HEK293 (cell line): ENCODE data around the gene NANOS3.

Experiments
- GLIS1 ChIP-seq: fragments of 450-650 bp; formaldehyde crosslinking; IDR thresholded peaks from 2 replicates; pipeline ENCODE4 v1.5.1; 2016; ENCODE audit warnings: missing biosample characterization, missing genetic modification characterization
- HOXA7 ChIP-seq: sonication (generic); formaldehyde crosslinking; IDR thresholded peaks from 2 replicates; pipeline ENCODE4 v1.8.1; 2022; ENCODE audit warnings: missing genetic modification reagents, borderline replicate concordance
- SP3 ChIP-seq: fragments of 450-650 bp; formaldehyde crosslinking; IDR thresholded peaks from 2 replicates; pipeline ENCODE4 v1.5.1; 2016; ENCODE audit warnings: missing biosample characterization, missing genetic modification characterization
- SP7 ChIP-seq: fragments of 450-650 bp; formaldehyde crosslinking; IDR thresholded peaks from 2 replicates; pipeline ENCODE4 v1.5.1; 2016; ENCODE audit warnings: missing biosample characterization, missing genetic modification characterization
- ZNF157 ChIP-seq: fragments of 450-650 bp; formaldehyde crosslinking; IDR thresholded peaks from 2 replicates; pipeline ENCODE4 v1.5.1; 2016; ENCODE audit warnings: missing biosample characterization, missing genetic modification characterization
- ZNF341 ChIP-seq: fragments of 450-650 bp; formaldehyde crosslinking; IDR thresholded peaks from 2 replicates; pipeline ENCODE4; 2016; ENCODE audit warnings: low read depth, missing biosample characterization, missing genetic modification characterization
- ZNF501 ChIP-seq: fragments of 450-650 bp; formaldehyde crosslinking; IDR thresholded peaks from 2 replicates; pipeline ENCODE4 v1.5.1; 2016; ENCODE audit warnings: missing biosample characterization, missing genetic modification characterization
- ZNF558 ChIP-seq: fragments of 450-650 bp; formaldehyde crosslinking; IDR thresholded peaks from 2 replicates; pipeline ENCODE4 v1.5.1; 2016; ENCODE audit warnings: missing biosample characterization, missing genetic modification characterization
- ZNF585B ChIP-seq: fragments of 450-650 bp; formaldehyde crosslinking; IDR thresholded peaks from 2 replicates; pipeline ENCODE4 v1.5.1; 2016; ENCODE audit warnings: missing biosample characterization, missing genetic modification characterization
- ZNF670 ChIP-seq: fragments of 450-650 bp; formaldehyde crosslinking; IDR thresholded peaks from 2 replicates; pipeline ENCODE4 v1.5.1; 2016; ENCODE audit warnings: missing biosample characterization, missing genetic modification characterization, low read depth
- ZNF76 ChIP-seq: fragments of 450-650 bp; formaldehyde crosslinking; IDR thresholded peaks from 2 replicates; pipeline ENCODE4; 2016; ENCODE audit warnings: low read depth, missing biosample characterization, missing genetic modification characterization, borderline replicate concordance
- ZNF777 ChIP-seq: fragments of 450-650 bp; formaldehyde crosslinking; IDR thresholded peaks from 2 replicates; pipeline ENCODE4 v1.5.1; 2017; ENCODE audit warnings: missing biosample characterization, missing genetic modification characterization, borderline replicate concordance
- TF ChIP-seq, protein P1 (sequence below): fragments of 450-650 bp; formaldehyde crosslinking; IDR thresholded peaks from 2 replicates; pipeline ENCODE4 v1.5.1; 2017; ENCODE audit warnings: missing biosample characterization, missing genetic modification characterization
- TF ChIP-seq, protein P2 (sequence below): fragments of 450-650 bp; formaldehyde crosslinking; IDR thresholded peaks from 2 replicates; pipeline ENCODE4 v1.5.1; 2016; ENCODE audit warnings: missing biosample characterization, missing genetic modification characterization
- TF ChIP-seq, protein P3 (sequence below): fragments of 450-650 bp; formaldehyde crosslinking; IDR thresholded peaks from 2 replicates; pipeline ENCODE4 v1.5.1; 2016; ENCODE audit warnings: missing biosample characterization, missing genetic modification characterization
- TF ChIP-seq, protein P4 (sequence below): fragments of 450-650 bp; formaldehyde crosslinking; IDR thresholded peaks from 2 replicates; pipeline ENCODE4 v1.5.1; 2016; ENCODE audit warnings: missing biosample characterization, missing genetic modification characterization
- TF ChIP-seq, protein P5 (sequence below): fragments of 450-650 bp; formaldehyde crosslinking; IDR thresholded peaks from 2 replicates; pipeline ENCODE4 v1.5.1; 2017; ENCODE audit warnings: missing biosample characterization, mild to moderate bottlenecking, missing genetic modification characterization, moderate library complexity

NANOS3 gene

DNA sequence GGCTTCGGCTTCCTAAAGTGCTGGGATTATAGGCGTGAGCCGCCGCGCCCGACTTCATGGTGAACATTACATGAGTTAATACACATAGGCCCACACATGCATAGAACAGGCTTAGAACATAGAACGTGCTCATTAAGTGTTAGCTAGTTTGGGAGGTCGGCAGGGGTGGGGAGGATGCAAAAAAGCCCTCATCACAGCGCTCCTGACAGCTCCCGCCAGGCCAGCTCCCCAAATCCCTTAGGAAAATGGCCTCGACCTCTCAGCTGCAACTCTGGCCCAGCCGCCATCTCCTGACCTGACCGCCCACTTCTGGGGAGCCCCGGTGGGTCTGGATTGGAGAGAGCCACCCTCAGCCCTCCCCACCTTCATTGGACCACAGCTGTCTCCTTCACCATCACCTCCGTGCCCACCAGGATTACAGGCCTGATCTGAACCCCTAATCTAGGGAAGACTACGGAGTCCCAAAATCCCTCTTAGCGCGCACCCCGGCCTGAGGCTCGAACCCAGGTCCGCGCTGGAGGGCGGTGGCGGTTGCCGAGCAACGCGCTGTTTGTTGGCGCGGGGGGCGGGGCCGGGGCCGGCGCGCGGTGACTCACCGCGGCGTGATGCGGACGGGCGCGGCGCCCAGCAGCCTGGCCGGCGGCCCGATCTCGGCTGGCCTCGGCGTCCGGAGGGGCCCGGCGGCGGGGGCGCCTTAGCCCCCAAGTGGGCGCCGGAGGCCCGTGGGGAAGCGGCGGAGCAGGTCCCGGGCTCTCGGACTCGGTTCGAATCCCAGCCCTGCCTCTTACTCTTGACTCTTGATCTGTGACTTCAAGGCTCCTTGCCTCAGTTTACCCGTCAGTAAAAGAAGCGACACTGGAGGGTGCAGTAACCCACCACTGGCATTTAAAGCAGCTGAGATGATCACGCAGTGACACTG, 26.7 kb upstream of the NANOS3 start (continued):
- TF ChIP-seq, protein P1, sequence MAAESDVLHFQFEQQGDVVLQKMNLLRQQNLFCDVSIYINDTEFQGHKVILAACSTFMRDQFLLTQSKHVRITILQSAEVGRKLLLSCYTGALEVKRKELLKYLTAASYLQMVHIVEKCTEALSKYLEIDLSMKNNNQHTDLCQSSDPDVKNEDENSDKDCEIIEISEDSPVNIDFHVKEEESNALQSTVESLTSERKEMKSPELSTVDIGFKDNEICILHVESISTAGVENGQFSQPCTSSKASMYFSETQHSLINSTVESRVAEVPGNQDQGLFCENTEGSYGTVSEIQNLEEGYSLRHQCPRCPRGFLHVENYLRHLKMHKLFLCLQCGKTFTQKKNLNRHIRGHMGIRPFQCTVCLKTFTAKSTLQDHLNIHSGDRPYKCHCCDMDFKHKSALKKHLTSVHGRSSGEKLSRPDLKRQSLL (tag by site-specific recombination): no peak
- TF ChIP-seq, protein P2, sequence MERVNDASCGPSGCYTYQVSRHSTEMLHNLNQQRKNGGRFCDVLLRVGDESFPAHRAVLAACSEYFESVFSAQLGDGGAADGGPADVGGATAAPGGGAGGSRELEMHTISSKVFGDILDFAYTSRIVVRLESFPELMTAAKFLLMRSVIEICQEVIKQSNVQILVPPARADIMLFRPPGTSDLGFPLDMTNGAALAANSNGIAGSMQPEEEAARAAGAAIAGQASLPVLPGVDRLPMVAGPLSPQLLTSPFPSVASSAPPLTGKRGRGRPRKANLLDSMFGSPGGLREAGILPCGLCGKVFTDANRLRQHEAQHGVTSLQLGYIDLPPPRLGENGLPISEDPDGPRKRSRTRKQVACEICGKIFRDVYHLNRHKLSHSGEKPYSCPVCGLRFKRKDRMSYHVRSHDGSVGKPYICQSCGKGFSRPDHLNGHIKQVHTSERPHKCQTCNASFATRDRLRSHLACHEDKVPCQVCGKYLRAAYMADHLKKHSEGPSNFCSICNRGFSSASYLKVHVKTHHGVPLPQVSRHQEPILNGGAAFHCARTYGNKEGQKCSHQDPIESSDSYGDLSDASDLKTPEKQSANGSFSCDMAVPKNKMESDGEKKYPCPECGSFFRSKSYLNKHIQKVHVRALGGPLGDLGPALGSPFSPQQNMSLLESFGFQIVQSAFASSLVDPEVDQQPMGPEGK (tag by site-specific recombination): peak; percentile 48
- TF ChIP-seq ZNF501 (tag by site-specific recombination): no peak
- TF ChIP-seq ZNF558 (tag by site-specific recombination): no peak
- no peak for TF ChIP-seq ZNF670
- TF ChIP-seq SP3 (tag by site-specific recombination): peak; percentile 59
- no peak; the same call in 1 of the 2 replicates for TF ChIP-seq ZNF76 (tag by site-specific recombination)
- TF ChIP-seq HOXA7: no peak
- no peak for TF ChIP-seq ZNF585B (tag by site-specific recombination)
- TF ChIP-seq, protein P3, sequence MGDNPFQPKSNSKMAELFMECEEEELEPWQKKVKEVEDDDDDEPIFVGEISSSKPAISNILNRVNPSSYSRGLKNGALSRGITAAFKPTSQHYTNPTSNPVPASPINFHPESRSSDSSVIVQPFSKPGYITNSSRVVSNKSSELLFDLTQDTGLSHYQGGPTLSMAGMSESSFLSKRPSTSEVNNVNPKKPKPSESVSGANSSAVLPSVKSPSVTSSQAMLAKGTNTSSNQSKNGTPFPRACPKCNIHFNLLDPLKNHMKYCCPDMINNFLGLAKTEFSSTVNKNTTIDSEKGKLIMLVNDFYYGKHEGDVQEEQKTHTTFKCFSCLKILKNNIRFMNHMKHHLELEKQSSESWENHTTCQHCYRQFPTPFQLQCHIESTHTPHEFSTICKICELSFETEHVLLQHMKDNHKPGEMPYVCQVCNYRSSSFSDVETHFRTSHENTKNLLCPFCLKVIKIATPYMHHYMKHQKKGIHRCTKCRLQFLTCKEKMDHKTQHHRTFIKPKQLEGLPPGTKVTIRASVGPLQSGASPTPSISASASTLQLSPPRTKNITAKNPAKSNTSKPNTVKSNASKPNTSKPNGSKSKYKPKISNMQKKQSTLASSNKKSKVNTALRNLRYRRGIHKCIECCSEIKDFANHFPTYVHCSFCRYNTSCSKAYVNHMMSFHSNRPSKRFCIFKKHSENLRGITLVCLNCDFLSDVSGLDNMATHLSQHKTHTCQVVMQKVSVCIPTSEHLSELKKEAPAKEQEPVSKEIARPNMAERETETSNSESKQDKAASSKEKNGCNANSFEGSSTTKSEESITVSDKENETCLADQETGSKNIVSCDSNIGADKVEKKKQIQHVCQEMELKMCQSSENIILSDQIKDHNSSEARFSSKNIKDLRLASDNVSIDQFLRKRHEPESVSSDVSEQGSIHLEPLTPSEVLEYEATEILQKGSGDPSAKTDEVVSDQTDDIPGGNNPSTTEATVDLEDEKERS: no peak
- TF ChIP-seq GLIS1 (tag by site-specific recombination): peak; percentile 39; the same call in 1 of the 2 replicates
- TF ChIP-seq, protein P4, sequence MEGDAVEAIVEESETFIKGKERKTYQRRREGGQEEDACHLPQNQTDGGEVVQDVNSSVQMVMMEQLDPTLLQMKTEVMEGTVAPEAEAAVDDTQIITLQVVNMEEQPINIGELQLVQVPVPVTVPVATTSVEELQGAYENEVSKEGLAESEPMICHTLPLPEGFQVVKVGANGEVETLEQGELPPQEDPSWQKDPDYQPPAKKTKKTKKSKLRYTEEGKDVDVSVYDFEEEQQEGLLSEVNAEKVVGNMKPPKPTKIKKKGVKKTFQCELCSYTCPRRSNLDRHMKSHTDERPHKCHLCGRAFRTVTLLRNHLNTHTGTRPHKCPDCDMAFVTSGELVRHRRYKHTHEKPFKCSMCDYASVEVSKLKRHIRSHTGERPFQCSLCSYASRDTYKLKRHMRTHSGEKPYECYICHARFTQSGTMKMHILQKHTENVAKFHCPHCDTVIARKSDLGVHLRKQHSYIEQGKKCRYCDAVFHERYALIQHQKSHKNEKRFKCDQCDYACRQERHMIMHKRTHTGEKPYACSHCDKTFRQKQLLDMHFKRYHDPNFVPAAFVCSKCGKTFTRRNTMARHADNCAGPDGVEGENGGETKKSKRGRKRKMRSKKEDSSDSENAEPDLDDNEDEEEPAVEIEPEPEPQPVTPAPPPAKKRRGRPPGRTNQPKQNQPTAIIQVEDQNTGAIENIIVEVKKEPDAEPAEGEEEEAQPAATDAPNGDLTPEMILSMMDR (tag by site-specific recombination): 0 out of 2 replicates have a peak, but pooled peaks have one; percentile 8
- no peak for TF ChIP-seq SP7
- TF ChIP-seq, protein P5, sequence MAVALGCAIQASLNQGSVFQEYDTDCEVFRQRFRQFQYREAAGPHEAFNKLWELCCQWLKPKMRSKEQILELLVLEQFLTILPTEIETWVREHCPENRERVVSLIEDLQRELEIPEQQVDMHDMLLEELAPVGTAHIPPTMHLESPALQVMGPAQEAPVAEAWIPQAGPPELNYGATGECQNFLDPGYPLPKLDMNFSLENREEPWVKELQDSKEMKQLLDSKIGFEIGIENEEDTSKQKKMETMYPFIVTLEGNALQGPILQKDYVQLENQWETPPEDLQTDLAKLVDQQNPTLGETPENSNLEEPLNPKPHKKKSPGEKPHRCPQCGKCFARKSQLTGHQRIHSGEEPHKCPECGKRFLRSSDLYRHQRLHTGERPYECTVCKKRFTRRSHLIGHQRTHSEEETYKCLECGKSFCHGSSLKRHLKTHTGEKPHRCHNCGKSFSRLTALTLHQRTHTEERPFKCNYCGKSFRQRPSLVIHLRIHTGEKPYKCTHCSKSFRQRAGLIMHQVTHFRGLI (tag by site-specific recombination): 0 out of 2 replicates have a peak, but pooled peaks have one; percentile 44
- no peak for TF ChIP-seq ZNF777
- no peak for TF ChIP-seq ZNF157 (tag by site-specific recombination)
- peak; percentile 51 for TF ChIP-seq ZNF341
- TF ChIP-seq, all 188 proteins: peak for 29
